ENCODE results near the gene FAT2.

The FAT2 gene

GRCh38 chr5:151569132-151570046 lies 21.7 kb downstream of the FAT2 start:
- DNase-seq (ENCODE audit: extremely low read depth, low read depth) = no peak
- TF ChIP-seq CTCF (IDR thresholded peaks at IDR 0.05; ENCODE audit: low read depth, low read length, missing control alignments) = no peak
- no peak overlapping the region for H3K4me3 ChIP-seq (replicated peaks; ENCODE audit: low read depth, low read length)

- DNase-seq (ENCODE audit: extremely low read depth, low read depth) = no peak
- H3K4me3 ChIP-seq (replicated peaks; ENCODE audit: low read depth, low read length) = no peak overlapping the region
- no peak for TF ChIP-seq CTCF (IDR thresholded peaks at IDR 0.05; ENCODE audit: low read depth, low read length, missing control alignments)
These were observed 23.1 kb downstream of the FAT2 start for GRCh38 chr5:151568036-151568435.

GRCh38 chr5:151565971-151566370 lies 25.2 kb downstream of the FAT2 start:
- DNase-seq (ENCODE audit: extremely low read depth, low read depth) = no peak
- no peak overlapping the region for H3K4me3 ChIP-seq (replicated peaks; ENCODE audit: low read depth, low read length)
- TF ChIP-seq CTCF (IDR thresholded peaks at IDR 0.05; ENCODE audit: low read depth, low read length, missing control alignments) = no peak

GRCh38 chr5:151562019-151562707 lies 29.0 kb downstream of the FAT2 start:
- no peak for DNase-seq (ENCODE audit: extremely low read depth, low read depth)
- H3K4me3 ChIP-seq (replicated peaks; ENCODE audit: low read depth, low read length) = no peak overlapping the region
- TF ChIP-seq CTCF (IDR thresholded peaks at IDR 0.05; ENCODE audit: low read depth, low read length, missing control alignments) = no peak

- TF ChIP-seq CTCF (IDR thresholded peaks at IDR 0.05; ENCODE audit: low read depth, low read length, missing control alignments) = no peak
- DNase-seq (ENCODE audit: extremely low read depth, low read depth) = no peak
- no peak overlapping the region for H3K4me3 ChIP-seq (replicated peaks; ENCODE audit: low read depth, low read length)
These were observed 33.2 kb downstream of the FAT2 start for GRCh38 chr5:151557951-151558350.

- no peak for TF ChIP-seq CTCF (IDR thresholded peaks at IDR 0.05; ENCODE audit: low read depth, low read length, missing control alignments)
- H3K4me3 ChIP-seq (replicated peaks; ENCODE audit: low read depth, low read length) = no peak overlapping the region
- DNase-seq (ENCODE audit: extremely low read depth, low read depth) = no peak
These were observed 33.7 kb downstream of the FAT2 start for GRCh38 chr5:151557466-151557865.

Data from HFF-Myc (cell line).